Activated T-cell treated with anti-CD3 and anti-CD28 coated beads, Interleukin-2, amount 50 U/mL, for 24 hours (primary cell): ENCODE data around the gene MEI1.
A peak's percentile ranks its signal among the peaks of the same experiment; 100 is the strongest.
"Not testable (repeated sequence)": the region's sequence is repeated elsewhere in the genome, so short reads cannot be mapped to it uniquely, and the experiment has no call there.

Source experiments
- DNase-seq: peaks from one replicate; pipeline ENCODE4 v3.0.0-alpha.2; 2020
- H3K27ac Mint-ChIP-seq: 2 replicates; pipeline ENCODE4 v1.8.0; 2020; ENCODE audit warnings: mild to moderate bottlenecking, mixed read lengths
- H3K27me3 Mint-ChIP-seq: 2 replicates; pipeline ENCODE4 v1.8.0; 2020; ENCODE audit warnings: mixed read lengths
- H3K36me3 Mint-ChIP-seq: 2 replicates; pipeline ENCODE4 v1.8.0; 2020; ENCODE audit warnings: low read depth, mixed read lengths
- H3K4me1 Mint-ChIP-seq: 2 replicates; pipeline ENCODE4 v1.8.0; 2020; ENCODE audit warnings: low read depth, mixed read lengths
- H3K4me3 Mint-ChIP-seq: 2 replicates; pipeline ENCODE4 v1.8.0; 2020; ENCODE audit warnings: mild to moderate bottlenecking, moderate library complexity, mixed read lengths
- H3K9me3 Mint-ChIP-seq: 2 replicates; pipeline ENCODE4 v1.8.0; 2020; ENCODE audit warnings: mixed read lengths

Gene MEI1

GRCh38 chr22:41699264-41700107 is at the start of gene MEI1:
TSS of gene MEI1 (plus strand) at chr22:41699503. CDS start at chr22:41699539, 36 bp downstream.
- Mint-ChIP-seq H3K27me3 (no peaks in the 10 kb centered on the region), H3K9me3 (no peaks in the 10 kb centered on the region), H3K4me3 (peak within 1 kb of the TSS; percentile 25), H3K36me3 (peaks cover 6% of the 10 kb centered on the region), H3K4me1 (peaks cover 12% of the 10 kb centered on the region), H3K27ac (peak within 1 kb of the TSS; percentile 82)
- DNase-seq: peak; percentile 95

- Mint-ChIP-seq H3K27ac (peak overlapping the region; percentile 35), H3K27me3 (no peaks in the 10 kb centered on the region), H3K4me1 (peaks cover 16% of the 10 kb centered on the region), H3K4me3 (no peak overlapping the region), H3K9me3 (no peaks in the 10 kb centered on the region), H3K36me3 (peaks cover 85% of the 10 kb centered on the region)
- no peak for DNase-seq
These were observed 49.1 kb upstream of the MEI1 start for GRCh38 chr22:41650229-41650628.

- peak; percentile 21 for DNase-seq
- Mint-ChIP-seq H3K9me3 (no peaks in the 10 kb centered on the region), H3K27ac (no peak overlapping the region), H3K4me1 (peaks cover 16% of the 10 kb centered on the region), H3K4me3 (no peak overlapping the region), H3K27me3 (no peaks in the 10 kb centered on the region), H3K36me3 (peaks cover 85% of the 10 kb centered on the region)
These were observed 48.5 kb upstream of the MEI1 start for GRCh38 chr22:41650821-41651220.

- Mint-ChIP-seq H3K27ac (peak overlapping the region; percentile 69), H3K4me1 (no peaks in the 10 kb centered on the region), H3K9me3 (no peaks in the 10 kb centered on the region), H3K36me3 (peaks cover 89% of the 10 kb centered on the region), H3K4me3 (no peak overlapping the region), H3K27me3 (no peaks in the 10 kb centered on the region)
- no peak for DNase-seq
These were observed 45.0 kb upstream of the MEI1 start for GRCh38 chr22:41654322-41654721.

GRCh38 chr22:41656556-41656955 is 42.7 kb upstream of the MEI1 start:
- H3K36me3 Mint-ChIP-seq: peaks cover 95% of the 10 kb centered on the region
- H3K4me3 Mint-ChIP-seq: no peak overlapping the region
- H3K27ac Mint-ChIP-seq: peak overlapping the region; percentile 6
- no peaks in the 10 kb centered on the region for H3K27me3 Mint-ChIP-seq
- H3K4me1 Mint-ChIP-seq: no peaks in the 10 kb centered on the region
- H3K9me3 Mint-ChIP-seq: no peaks in the 10 kb centered on the region
- DNase-seq: peak; percentile 8

- DNase-seq: no peak
- H3K27me3 Mint-ChIP-seq: no peaks in the 10 kb centered on the region
- H3K27ac Mint-ChIP-seq: no peak overlapping the region
- H3K36me3 Mint-ChIP-seq: peaks cover 95% of the 10 kb centered on the region
- H3K9me3 Mint-ChIP-seq: no peaks in the 10 kb centered on the region
- no peaks in the 10 kb centered on the region for H3K4me1 Mint-ChIP-seq
- no peak overlapping the region for H3K4me3 Mint-ChIP-seq
These were observed 41.6 kb upstream of the MEI1 start for GRCh38 chr22:41657709-41658108.

GRCh38 chr22:41658869-41659268 is 40.4 kb upstream of the MEI1 start:
- peaks cover 95% of the 10 kb centered on the region for H3K36me3 Mint-ChIP-seq
- H3K4me1 Mint-ChIP-seq: no peaks in the 10 kb centered on the region
- H3K4me3 Mint-ChIP-seq: no peak overlapping the region
- H3K9me3 Mint-ChIP-seq: no peaks in the 10 kb centered on the region
- DNase-seq: no peak
- H3K27me3 Mint-ChIP-seq: no peaks in the 10 kb centered on the region
- H3K27ac Mint-ChIP-seq: no peak overlapping the region

GRCh38 chr22:41659941-41660340 is 39.4 kb upstream of the MEI1 start:
- no peak for DNase-seq
- no peaks in the 10 kb centered on the region for H3K9me3 Mint-ChIP-seq
- H3K27me3 Mint-ChIP-seq: no peaks in the 10 kb centered on the region
- H3K27ac Mint-ChIP-seq: peak overlapping the region; percentile 80
- H3K36me3 Mint-ChIP-seq: peaks cover 95% of the 10 kb centered on the region
- no peak overlapping the region for H3K4me3 Mint-ChIP-seq
- H3K4me1 Mint-ChIP-seq: no peaks in the 10 kb centered on the region

- Mint-ChIP-seq H3K27me3 (no peaks in the 10 kb centered on the region), H3K9me3 (no peaks in the 10 kb centered on the region), H3K36me3 (peaks cover 95% of the 10 kb centered on the region), H3K4me3 (no peak overlapping the region), H3K4me1 (peaks cover 1% of the 10 kb centered on the region), H3K27ac (peak overlapping the region; percentile 80)
- no peak for DNase-seq
These were observed 38.9 kb upstream of the MEI1 start for GRCh38 chr22:41660416-41660815.

GRCh38 chr22:41661088-41661487 is 38.2 kb upstream of the MEI1 start:
- Mint-ChIP-seq H3K27me3 (no peaks in the 10 kb centered on the region), H3K9me3 (no peaks in the 10 kb centered on the region), H3K27ac (peak overlapping the region; percentile 80), H3K4me3 (no peak overlapping the region), H3K4me1 (peaks cover 2% of the 10 kb centered on the region), H3K36me3 (peaks cover 92% of the 10 kb centered on the region)
- no peak for DNase-seq

- Mint-ChIP-seq H3K4me1 (peaks cover 6% of the 10 kb centered on the region), H3K27ac (peak overlapping the region; percentile 13), H3K9me3 (no peaks in the 10 kb centered on the region), H3K4me3 (no peak overlapping the region), H3K36me3 (peaks cover 89% of the 10 kb centered on the region), H3K27me3 (no peaks in the 10 kb centered on the region)
- DNase-seq: no peak
These were observed 37.6 kb upstream of the MEI1 start for GRCh38 chr22:41661713-41662112.

GRCh38 chr22:41663594-41663993 is 35.7 kb upstream of the MEI1 start:
- peaks cover 81% of the 10 kb centered on the region for H3K36me3 Mint-ChIP-seq
- H3K27ac Mint-ChIP-seq: peak overlapping the region; percentile 46
- H3K4me1 Mint-ChIP-seq: peaks cover 15% of the 10 kb centered on the region
- peak; percentile 28 for DNase-seq
- not testable (repeated sequence) for H3K27me3 Mint-ChIP-seq, H3K9me3 Mint-ChIP-seq, H3K4me3 Mint-ChIP-seq

GRCh38 chr22:41664490-41664889 is 34.8 kb upstream of the MEI1 start:
- H3K9me3 Mint-ChIP-seq: no peaks in the 10 kb centered on the region
- peaks cover 19% of the 10 kb centered on the region for H3K4me1 Mint-ChIP-seq
- H3K4me3 Mint-ChIP-seq: no peak overlapping the region
- no peak for DNase-seq
- H3K36me3 Mint-ChIP-seq: peaks cover 78% of the 10 kb centered on the region
- H3K27me3 Mint-ChIP-seq: no peaks in the 10 kb centered on the region
- H3K27ac Mint-ChIP-seq: peak overlapping the region; percentile 46

- peaks cover 75% of the 10 kb centered on the region for H3K36me3 Mint-ChIP-seq
- peaks cover 19% of the 10 kb centered on the region for H3K4me1 Mint-ChIP-seq
- no peaks in the 10 kb centered on the region for H3K27me3 Mint-ChIP-seq
- no peaks in the 10 kb centered on the region for H3K9me3 Mint-ChIP-seq
- H3K27ac Mint-ChIP-seq: peak overlapping the region; percentile 46
- no peak overlapping the region for H3K4me3 Mint-ChIP-seq
- DNase-seq: peak; percentile 27
These were observed 34.4 kb upstream of the MEI1 start for GRCh38 chr22:41664951-41665350.
